Natural killer cell (primary cell): ENCODE data around the gene DHRS4. TPM values are rescaled to one million over a fixed set of nuclear protein-coding genes. Genes with fewer than 3 reads are reported as not detected.

Experiments used
- ATAC-seq, 3 donors: fragments of 150-1000 bp in 2 of 3; fragments of 200-7000 bp in 1 of 3; cut with Tn5 transposase; 1 replicate in 1 of 3; 2 replicates in 2 of 3; pipeline ENCODE4 v1.10.0; 2021; ENCODE audit warnings: mild to moderate bottlenecking in 2 of 3, moderate library complexity in 2 of 3
- DNase-seq, 2 donors: peaks; one replicate each; pipeline versions ENCODE4 v3.0.0 to v3.0.0-alpha.2; 2013 to 2021; ENCODE audit warnings: mixed read lengths in 1 of 2
- H3K27ac ChIP-seq: one replicate; pipeline ENCODE4 v1.5.1; 2013; ENCODE audit warnings: mild to moderate bottlenecking, low read length
- H3K27me3 ChIP-seq: one replicate; pipeline ENCODE4 v1.6.1; 2013; ENCODE audit warnings: low read length; ENCODE audit not compliant: control insufficient read depth, insufficient read depth
- H3K36me3 ChIP-seq: one replicate; pipeline ENCODE4 v1.6.1; 2013; ENCODE audit warnings: low read length; ENCODE audit not compliant: control insufficient read depth, insufficient read depth
- H3K4me1 ChIP-seq: one replicate; pipeline ENCODE4 v1.6.1; 2013; ENCODE audit warnings: low read length; ENCODE audit not compliant: control insufficient read depth, insufficient read depth
- H3K4me3 ChIP-seq: one replicate; pipeline ENCODE4 v1.5.1; 2013; ENCODE audit warnings: low read length
- H3K9me3 ChIP-seq: one replicate; pipeline ENCODE4 v1.6.1; 2013; ENCODE audit warnings: low read length; ENCODE audit not compliant: control insufficient read depth, insufficient read depth
- H3K27ac Mint-ChIP-seq, 2 donors: one replicate each; pipeline ENCODE4 v1.8.0; 2022; ENCODE audit warnings: mild to moderate bottlenecking in 2 of 2, mixed read lengths in 2 of 2, moderate library complexity in 1 of 2
- H3K27me3 Mint-ChIP-seq, 2 donors: one replicate each; pipeline ENCODE4 v1.8.0; 2022; ENCODE audit warnings: low read depth in 2 of 2, mixed read lengths in 2 of 2
- H3K36me3 Mint-ChIP-seq: one replicate; pipeline ENCODE4 v1.8.0; 2022; ENCODE audit warnings: mixed read lengths
- H3K4me1 Mint-ChIP-seq, 2 donors: one replicate each; pipeline ENCODE4 v1.8.0; 2022; ENCODE audit warnings: mixed read lengths in 2 of 2
- H3K4me3 Mint-ChIP-seq: one replicate; pipeline ENCODE4 v1.8.0; 2022; ENCODE audit warnings: mild to moderate bottlenecking, moderate library complexity, mixed read lengths
- H3K9me3 Mint-ChIP-seq, 2 donors: one replicate each; pipeline ENCODE4 v1.8.0; 2022; ENCODE audit warnings: mixed read lengths in 2 of 2
- WGBS: methylation state at CpG from one replicate; pipeline ENCODE4 v1.1.7; 2013; ENCODE audit warnings: missing lambda C conversion rate; ENCODE audit not compliant: insufficient coverage; 5-methylcytosine and 5-hydroxymethylcytosine counted together
- intact Hi-C: fragments of 100-400 bp; cut with micrococcal nuclease; formaldehyde crosslinking; loops from one replicate; pipeline ENCODE4 v1.14.2; 2022
- total RNA-seq, 4 donors: library from RNA; stranded (reverse); fragments of 120-200 nt in 1 of 4; gene quantifications; one replicate each; pipeline versions ENCODE4 v1.2.3 to v1.2.4, GENCODE V29; 2013 to 2022
- TF ChIP-seq, protein P1 (sequence below): fragments of 200-600 bp; IDR thresholded peaks from one replicate; pipeline ENCODE4 v1.8.0; 2022; ENCODE audit warnings: antibody characterized with exemption

The DHRS4 gene
- total RNA-seq, 3 donors from 2014 or later (not counting 1 experiment from before 2014, with no cell fraction given), result 7.5 to 10.1 (median 9.9) TPM

DNA sequence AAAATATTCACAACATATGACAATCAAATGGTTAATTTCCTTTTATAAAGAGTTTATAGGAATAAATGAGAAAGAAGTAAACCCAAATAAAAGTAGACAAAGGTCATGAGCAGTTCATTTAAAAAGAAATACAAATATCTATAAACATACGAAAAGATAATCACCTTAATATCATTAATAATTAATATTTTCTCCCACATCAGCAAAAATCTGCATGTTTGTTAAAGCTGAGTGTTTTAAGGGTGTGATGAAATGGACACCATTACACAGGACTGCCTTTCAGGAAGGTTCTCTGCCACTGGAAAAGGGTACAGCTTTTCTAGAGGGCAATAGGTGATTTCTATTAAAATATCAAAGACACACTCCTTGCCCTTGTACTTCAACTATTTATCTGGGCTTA lies 14.7 kb upstream of the DHRS4 start:
- H3K27ac Mint-ChIP-seq, result no peak overlapping the region
- no peaks in the 10 kb centered on the region for H3K36me3 Mint-ChIP-seq
- TF ChIP-seq, protein P1, sequence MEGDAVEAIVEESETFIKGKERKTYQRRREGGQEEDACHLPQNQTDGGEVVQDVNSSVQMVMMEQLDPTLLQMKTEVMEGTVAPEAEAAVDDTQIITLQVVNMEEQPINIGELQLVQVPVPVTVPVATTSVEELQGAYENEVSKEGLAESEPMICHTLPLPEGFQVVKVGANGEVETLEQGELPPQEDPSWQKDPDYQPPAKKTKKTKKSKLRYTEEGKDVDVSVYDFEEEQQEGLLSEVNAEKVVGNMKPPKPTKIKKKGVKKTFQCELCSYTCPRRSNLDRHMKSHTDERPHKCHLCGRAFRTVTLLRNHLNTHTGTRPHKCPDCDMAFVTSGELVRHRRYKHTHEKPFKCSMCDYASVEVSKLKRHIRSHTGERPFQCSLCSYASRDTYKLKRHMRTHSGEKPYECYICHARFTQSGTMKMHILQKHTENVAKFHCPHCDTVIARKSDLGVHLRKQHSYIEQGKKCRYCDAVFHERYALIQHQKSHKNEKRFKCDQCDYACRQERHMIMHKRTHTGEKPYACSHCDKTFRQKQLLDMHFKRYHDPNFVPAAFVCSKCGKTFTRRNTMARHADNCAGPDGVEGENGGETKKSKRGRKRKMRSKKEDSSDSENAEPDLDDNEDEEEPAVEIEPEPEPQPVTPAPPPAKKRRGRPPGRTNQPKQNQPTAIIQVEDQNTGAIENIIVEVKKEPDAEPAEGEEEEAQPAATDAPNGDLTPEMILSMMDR, result no peak
- DNase-seq, result no peak
- H3K36me3 ChIP-seq, result peaks cover 7% of the 10 kb centered on the region
- no peaks in the 10 kb centered on the region for H3K9me3 ChIP-seq
- no peak for ATAC-seq
- H3K27me3 Mint-ChIP-seq, result no peaks in the 10 kb centered on the region
- no peaks in the 10 kb centered on the region for H3K4me1 ChIP-seq
- no peaks in the 10 kb centered on the region for H3K9me3 Mint-ChIP-seq
- H3K27ac ChIP-seq, result no peak overlapping the region
- no peaks in the 10 kb centered on the region for H3K27me3 ChIP-seq
- intact Hi-C loops, result no loop called here
- peaks cover 7 to 11% of the 10 kb centered on the region in 2 donors for H3K4me1 Mint-ChIP-seq
- no peak overlapping the region for H3K4me3 ChIP-seq
- no CpG with 5 or more reads among the region's 1 CpG for WGBS
- no peak overlapping the region for H3K4me3 Mint-ChIP-seq

DNA sequence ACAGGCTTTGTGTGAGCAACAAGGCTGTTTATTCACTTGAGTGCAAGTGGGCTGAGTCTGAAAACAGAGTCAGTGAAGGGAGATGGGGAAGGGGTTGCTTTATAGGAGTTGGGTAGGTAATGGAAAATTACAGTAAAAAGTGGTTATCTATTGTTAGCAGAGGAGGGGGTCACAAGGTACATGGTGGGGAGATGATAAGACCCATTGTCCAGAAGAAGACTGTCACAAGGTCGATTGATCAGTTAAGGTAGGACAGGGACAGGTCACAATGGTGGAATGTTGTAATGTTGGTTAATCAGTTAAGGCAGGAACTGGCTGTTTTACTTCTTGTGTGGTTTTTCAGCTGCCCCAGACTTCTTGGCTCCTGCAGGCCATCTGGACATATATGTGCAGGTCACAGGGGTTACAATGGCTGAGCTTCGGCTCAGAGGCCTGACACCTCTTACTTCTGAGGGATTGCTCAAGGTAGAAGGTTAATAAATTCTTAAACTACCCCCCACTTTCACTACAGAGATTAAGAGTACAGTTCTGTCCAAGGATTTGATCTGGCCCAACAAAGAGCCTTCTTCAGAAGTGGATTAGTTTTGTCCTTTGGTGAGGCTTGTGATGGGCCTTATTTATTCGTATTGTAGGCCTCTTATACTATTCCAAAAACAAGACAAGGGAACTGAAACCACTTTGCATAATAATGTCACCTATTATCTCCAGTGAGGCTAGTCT lies 13.8 kb upstream of the DHRS4 start:
- Mint-ChIP-seq H3K9me3 (no peaks in the 10 kb centered on the region), H3K27me3 (no peaks in the 10 kb centered on the region), H3K4me3 (no peak overlapping the region), H3K27ac (no peak overlapping the region), H3K36me3 (no peaks in the 10 kb centered on the region), H3K4me1 (peaks cover 8 to 12% of the 10 kb centered on the region in 2 donors)
- WGBS, result 69% methylated on average over 2 of the region's 3 CpGs
- DNase-seq (no peak), ATAC-seq (no peak)
- peaks cover 7% of the 10 kb centered on the region for H3K36me3 ChIP-seq
- no peaks in the 10 kb centered on the region for H3K27me3 ChIP-seq
- H3K9me3 ChIP-seq, result no peaks in the 10 kb centered on the region
- intact Hi-C loops, result no loop called here
- no peak overlapping the region for H3K27ac ChIP-seq
- no peaks in the 10 kb centered on the region for H3K4me1 ChIP-seq
- TF ChIP-seq, protein P1, result no peak
- no peak overlapping the region for H3K4me3 ChIP-seq

- Mint-ChIP-seq H3K9me3 (no peaks in the 10 kb centered on the region), H3K27me3 (no peaks in the 10 kb centered on the region), H3K4me1 (peaks cover 9 to 17% of the 10 kb centered on the region in 2 donors), H3K36me3 (no peaks in the 10 kb centered on the region), H3K4me3 (no peak overlapping the region), H3K27ac (no peak overlapping the region)
- no peaks in the 10 kb centered on the region for H3K9me3 ChIP-seq
- H3K27ac ChIP-seq, result no peak overlapping the region
- no peaks in the 10 kb centered on the region for H3K4me1 ChIP-seq
- TF ChIP-seq, protein P1, result no peak
- no peak overlapping the region for H3K4me3 ChIP-seq
- peaks cover 7% of the 10 kb centered on the region for H3K36me3 ChIP-seq
- intact Hi-C loops, result no loop called here
- H3K27me3 ChIP-seq, result no peaks in the 10 kb centered on the region
- 64% methylated on average over 3 of the region's 3 CpGs for WGBS
- ATAC-seq, result no peak
- no peak for DNase-seq
These were observed 12.3 kb upstream of the DHRS4 start for GRCh38 chr14:23941230-23941629.

DNA sequence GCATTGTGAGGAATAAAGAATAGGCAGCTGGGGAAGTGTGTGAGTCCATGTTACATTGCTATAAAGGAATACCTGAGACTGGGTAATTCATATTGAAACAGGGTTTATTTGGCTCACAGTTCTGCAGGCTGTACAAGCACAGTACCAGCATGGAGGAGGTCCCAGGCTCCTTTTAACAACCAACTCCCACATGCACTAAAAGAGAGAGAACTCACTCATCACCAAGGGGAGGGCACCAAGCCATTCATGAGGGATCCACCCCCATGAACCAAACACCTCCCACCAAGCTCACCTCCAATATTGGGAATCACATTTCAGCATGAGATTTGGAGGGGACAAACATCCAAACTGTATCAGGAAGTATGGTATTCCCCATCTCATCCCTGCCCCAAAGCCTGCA lies 11.9 kb upstream of the DHRS4 start:
- no peak overlapping the region for H3K4me3 ChIP-seq
- Mint-ChIP-seq H3K36me3 (no peaks in the 10 kb centered on the region), H3K27me3 (no peaks in the 10 kb centered on the region), H3K9me3 (no peaks in the 10 kb centered on the region), H3K27ac (no peak overlapping the region), H3K4me1 (peaks cover 14 to 22% of the 10 kb centered on the region in 2 donors), H3K4me3 (no peak overlapping the region)
- no peaks in the 10 kb centered on the region for H3K4me1 ChIP-seq
- intact Hi-C loops, result no loop called here
- ATAC-seq (no peak), DNase-seq (no peak)
- no peaks in the 10 kb centered on the region for H3K9me3 ChIP-seq
- H3K27me3 ChIP-seq, result no peaks in the 10 kb centered on the region
- H3K27ac ChIP-seq, result no peak overlapping the region
- TF ChIP-seq, protein P1, result no peak
- H3K36me3 ChIP-seq, result peaks cover 7% of the 10 kb centered on the region
